IMR-90 (cell line): Measurements from ENCODE around the gene GPRC5B. TPM values are rescaled to one million over a fixed set of nuclear protein-coding genes. Genes with fewer than 3 reads are reported as not detected.

Experiments
- ATAC-seq: fragments of 200-7000 bp; cut with Tn5 transposase; 2 replicates; pipeline ENCODE4 v1.9.1; 2020; ENCODE audit warnings: low read depth, mild to moderate bottlenecking, moderate library complexity
- BruUV-seq: library from RNA; stranded (reverse); fragments of 400-500 nt; replicated peaks from 2 replicates; lab custom pipeline; 2021; lab: Mats Ljungman, UMichigan
- CTCF ChIA-PET: fragments of 300-600 bp; formaldehyde crosslinking; extraction: SDS; loops from one replicate; lab custom pipeline; 2021; ENCODE audit warnings: antibody characterized with exemption; lab: Yijun Ruan, JAX
- POLR2A ChIA-PET: fragments of 300-600 bp; sonication (Branson Sonifier 250); formaldehyde crosslinking; loops from one replicate; lab custom pipeline; 2022; ENCODE audit warnings: antibody characterized with exemption; ENCODE audit not compliant: unreplicated experiment; lab: Charles Lee
- DNase-seq: peaks from one replicate; pipeline ENCODE4 v3.0.0; 2013
- H2AFZ ChIP-seq: replicated peaks from 2 replicates; pipeline ENCODE3; 2013; ENCODE audit warnings: low read length, mild to moderate bottlenecking; ENCODE audit not compliant: poor library complexity
- H2AK5ac ChIP-seq: 2 replicates; pipeline ENCODE4 v1.6.1; 2013; ENCODE audit warnings: low read depth, low read length, inconsistent platforms
- H2AK9ac ChIP-seq: replicated peaks from 2 replicates; pipeline ENCODE3; 2013; ENCODE audit warnings: mild to moderate bottlenecking, low read depth, low read length, moderate library complexity; ENCODE audit not compliant: poor library complexity
- H2BK120ac ChIP-seq: 2 replicates; pipeline ENCODE4 v1.6.1; 2013; ENCODE audit warnings: low read depth, low read length, inconsistent platforms
- H2BK15ac ChIP-seq: 3 replicates; pipeline ENCODE4 v1.6.1; 2013; ENCODE audit warnings: low read depth, low read length, inconsistent platforms
- H2BK20ac ChIP-seq: 2 replicates; pipeline ENCODE4 v1.6.1; 2013; ENCODE audit warnings: low read depth, mild to moderate bottlenecking, inconsistent platforms, low read length, moderate library complexity
- H2BK5ac ChIP-seq: 2 replicates; pipeline ENCODE4 v1.6.1; 2013; ENCODE audit warnings: mild to moderate bottlenecking, low read depth, low read length, inconsistent platforms; ENCODE audit not compliant: poor library complexity, severe bottlenecking
- H3K14ac ChIP-seq: replicated peaks from 2 replicates; pipeline ENCODE4 v1.6.1; 2013; ENCODE audit warnings: low read depth, low read length, inconsistent platforms
- H3K18ac ChIP-seq: 2 replicates; pipeline ENCODE4 v1.6.1; 2013; ENCODE audit warnings: low read depth, low read length, control low read depth
- H3K23ac ChIP-seq: 2 replicates; pipeline ENCODE4 v1.6.1; 2013; ENCODE audit warnings: low read depth, low read length, inconsistent platforms
- H3K27ac ChIP-seq: 2 replicates; pipeline ENCODE4 v1.5.1; 2013; ENCODE audit warnings: mild to moderate bottlenecking, control low read depth, low read length; ENCODE audit not compliant: insufficient read depth
- H3K27me3 ChIP-seq: 2 replicates; pipeline ENCODE4 v1.6.1; 2013; ENCODE audit warnings: low read length; ENCODE audit not compliant: control insufficient read depth, insufficient read depth
- H3K36me3 ChIP-seq: 2 replicates; pipeline ENCODE4 v1.6.1; 2013; ENCODE audit warnings: low read length, mixed read lengths; ENCODE audit not compliant: control insufficient read depth, insufficient read depth
- H3K4ac ChIP-seq: 2 replicates; pipeline ENCODE4 v1.6.1; 2013; ENCODE audit warnings: low read depth, low read length, inconsistent platforms
- H3K4me1 ChIP-seq: 2 replicates; pipeline ENCODE4 v1.6.1; 2013; ENCODE audit warnings: low read length, mixed read lengths; ENCODE audit not compliant: control insufficient read depth, insufficient read depth
- H3K4me2 ChIP-seq: 2 replicates; pipeline ENCODE4 v1.6.1; 2013; ENCODE audit warnings: low read depth, mild to moderate bottlenecking, control low read depth, low read length, moderate library complexity
- H3K4me3 ChIP-seq: 2 replicates; pipeline ENCODE4 v1.5.1; 2013; ENCODE audit warnings: low read depth, mild to moderate bottlenecking, control low read depth, low read length, moderate library complexity; ENCODE audit not compliant: insufficient read depth
- H3K56ac ChIP-seq: 2 replicates; pipeline ENCODE4 v1.6.1; 2013; ENCODE audit warnings: low read length, inconsistent platforms; ENCODE audit not compliant: insufficient read depth; ENCODE audit errors: extremely low read depth
- H3K79me1 ChIP-seq, 2 experiments: 2 replicates each; pipeline ENCODE4 v1.6.1; 2013; ENCODE audit warnings: low read length in 2 of 2, inconsistent platforms in 1 of 2, low read depth in 1 of 2
- H3K9ac ChIP-seq: 2 replicates; pipeline ENCODE4 v1.6.1; 2013; ENCODE audit warnings: low read depth, low read length, control low read depth
- H3K9me1 ChIP-seq: 2 replicates; pipeline ENCODE4 v1.6.1; 2013; ENCODE audit warnings: low read length, inconsistent platforms; ENCODE audit not compliant: insufficient read depth
- H3K9me3 ChIP-seq: 2 replicates; pipeline ENCODE4 v1.6.1; 2013; ENCODE audit warnings: low read length; ENCODE audit not compliant: control insufficient read depth, insufficient read depth
- H4K20me1 ChIP-seq: 2 replicates; pipeline ENCODE4 v1.6.1; 2013; ENCODE audit warnings: low read length, inconsistent platforms; ENCODE audit not compliant: insufficient read depth
- H4K5ac ChIP-seq: 2 replicates; pipeline ENCODE4 v1.6.1; 2013; ENCODE audit warnings: mild to moderate bottlenecking, low read depth, low read length, control low read depth
- H4K8ac ChIP-seq, 2 experiments: 2 replicates each; pipeline ENCODE4 v1.6.1; 2013; ENCODE audit warnings: low read depth in 2 of 2, low read length in 2 of 2, control low read depth in 1 of 2, inconsistent platforms in 1 of 2
- H4K91ac ChIP-seq: 2 replicates; pipeline ENCODE4 v1.6.1; 2013; ENCODE audit warnings: low read depth, low read length, inconsistent platforms; ENCODE audit not compliant: insufficient read depth
- USF2 ChIP-seq: fragments of 150-350 bp; IDR thresholded peaks from 2 replicates; pipeline ENCODE4 v1.6.1; 2017; ENCODE audit warnings: mild to moderate bottlenecking, antibody characterized with exemption, low read length, low read depth
- WGBS, 2 experiments: methylation state at CpG; one replicate each; pipeline versions ENCODE4 v1.1.5 to v1.1.7; 2013; ENCODE audit warnings: missing lambda C conversion rate in 2 of 2; ENCODE audit not compliant: insufficient read length in 1 of 2; ENCODE audit errors: extremely low coverage in 2 of 2; 5-methylcytosine and 5-hydroxymethylcytosine counted together
- dilution Hi-C: fragments of 300-500 bp; cut with HindIII; formaldehyde crosslinking; loops from one replicate; pipeline ENCODE4 v1.14.3; 2018; ENCODE audit warnings: low sequenced_read_pairs; ENCODE audit not compliant: unreplicated experiment
- in situ Hi-C: fragments of 300-500 bp; cut with MboI; formaldehyde crosslinking; loops from 3 replicates; pipeline ENCODE4 v1.14.3; 2019; ENCODE audit warnings: low sequenced_read_pairs, inconsistent platforms, mixed read lengths
- intact Hi-C: fragments of 100-400 bp; cut with micrococcal nuclease; formaldehyde crosslinking; loops from 2 replicates; pipeline ENCODE4 v1.10.0; 2022
- polyA plus RNA-seq, 3 experiments: library from polyadenylated mRNA; depleted of rRNA; stranded (reverse); fragments of >200 nt; gene quantifications; 2 replicates each; pipeline ENCODE4 v1.2.3, GENCODE V29; 2012; ENCODE audit warnings: low replicate concordance in 1 of 3
- total RNA-seq: library from RNA; depleted of rRNA; stranded (reverse); fragments of >200 nt; gene quantifications from 2 replicates; pipeline ENCODE4 v1.2.3, GENCODE V29; 2012

GPRC5B gene
- total and polyA plus RNA-seq, 2 of the 4 experiments (the other 2 are of a cell fraction): 2.5 to 8.5 TPM

GRCh38 chr16:19928432-19928831 is 43.8 kb upstream of the GPRC5B start:
- ATAC-seq: no peak
- Histone ChIP-seq H3K4me2 (no peak overlapping the region), H2AK9ac (no peak overlapping the region), H4K91ac (no peak overlapping the region), H4K5ac (no peak overlapping the region), H2AFZ (no peak overlapping the region), H3K18ac (no peak overlapping the region), H3K56ac (no peak overlapping the region), H3K4me3 (no peak overlapping the region), H2BK120ac (no peak overlapping the region), H3K4me1 (no peaks in the 10 kb centered on the region), H4K20me1 (no peaks in the 10 kb centered on the region), H3K27me3 (no peaks in the 10 kb centered on the region), H3K79me1 (no peaks in the 10 kb centered on the region), H3K36me3 (no peaks in the 10 kb centered on the region), H4K8ac (no peak overlapping the region), H3K9me3 (0 out of 2 replicates have a peak, but pooled peaks cover 3% of the 10 kb centered on the region), H2BK5ac (no peak overlapping the region), H3K23ac (no peak overlapping the region), H2AK5ac (no peak overlapping the region), H3K9ac (no peak overlapping the region), H3K9me1 (no peaks in the 10 kb centered on the region), H2BK15ac (no peak overlapping the region), H2BK20ac (no peak overlapping the region), H3K4ac (no peak overlapping the region), H3K27ac (no peak overlapping the region), H3K14ac (no peak overlapping the region)
- dilution Hi-C loops: no loop called here
- in situ Hi-C loops: no loop called here
- no peak for TF ChIP-seq USF2
- DNase-seq: no peak
- no CpG with 5 or more reads among the region's 1 CpG for WGBS, 2 experiments
- POLR2A ChIA-PET: no interaction called here
- CTCF ChIA-PET: interaction anchor here (2.1 kb wide), 1 partner anchor 21 kb away, joined by 5 read pairs; no protein-coding TSS in a partner anchor
- BruUV-seq: no TSS peak
- intact Hi-C loops: no loop called here
